NCI-H1436 treated with DMSO at 0.1 percent for 48 hours (cell line): Measurements from ENCODE around the gene PGGHG.
A peak's percentile ranks its signal among the peaks of the same experiment; 100 is the strongest.
"Not testable (repeated sequence)": the region's sequence is repeated elsewhere in the genome, so short reads cannot be mapped to it uniquely, and the experiment has no call there.

Source experiments
- DNase-seq: peaks from one replicate; lab custom pipeline; 2025; lab: John Stamatoyannopoulos, UW

The PGGHG gene

GRCh38 chr11:330307-330693 lies 41.4 kb downstream of the PGGHG start:
- DNase-seq = no peak

DNA sequence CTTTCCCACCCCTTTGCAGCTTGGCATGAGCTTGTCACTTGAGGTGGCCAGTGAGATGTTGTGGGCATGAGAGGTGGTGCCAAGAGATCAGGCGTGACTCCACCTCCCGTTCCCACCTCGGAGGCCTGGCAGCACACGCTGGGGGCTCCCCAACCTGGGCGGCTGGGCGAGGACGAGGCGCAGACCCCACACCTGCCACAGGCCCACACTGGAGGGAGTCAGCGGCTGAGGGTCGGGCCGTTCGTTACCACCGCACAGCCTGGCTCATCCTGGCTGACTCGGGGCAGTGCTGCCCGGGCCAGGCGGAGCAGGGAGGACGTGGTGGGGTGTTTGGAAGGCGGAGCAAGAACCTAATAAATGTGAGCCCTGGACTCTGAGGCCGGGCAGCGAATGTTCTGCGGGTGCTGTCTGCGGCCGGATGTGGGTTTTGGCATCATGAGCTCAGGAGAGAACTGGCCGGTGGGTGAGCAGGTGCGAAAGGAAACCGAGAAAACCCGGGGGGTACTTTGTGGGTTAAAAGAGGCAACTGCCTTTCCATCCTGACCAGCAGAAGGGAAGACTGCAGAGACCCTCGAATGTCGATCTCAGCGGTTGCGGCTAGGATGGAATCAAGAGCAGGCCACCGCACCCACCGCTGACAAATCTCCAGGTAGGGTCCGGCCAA lies 41.9 kb downstream of the PGGHG start:
- no peak for DNase-seq

DNA sequence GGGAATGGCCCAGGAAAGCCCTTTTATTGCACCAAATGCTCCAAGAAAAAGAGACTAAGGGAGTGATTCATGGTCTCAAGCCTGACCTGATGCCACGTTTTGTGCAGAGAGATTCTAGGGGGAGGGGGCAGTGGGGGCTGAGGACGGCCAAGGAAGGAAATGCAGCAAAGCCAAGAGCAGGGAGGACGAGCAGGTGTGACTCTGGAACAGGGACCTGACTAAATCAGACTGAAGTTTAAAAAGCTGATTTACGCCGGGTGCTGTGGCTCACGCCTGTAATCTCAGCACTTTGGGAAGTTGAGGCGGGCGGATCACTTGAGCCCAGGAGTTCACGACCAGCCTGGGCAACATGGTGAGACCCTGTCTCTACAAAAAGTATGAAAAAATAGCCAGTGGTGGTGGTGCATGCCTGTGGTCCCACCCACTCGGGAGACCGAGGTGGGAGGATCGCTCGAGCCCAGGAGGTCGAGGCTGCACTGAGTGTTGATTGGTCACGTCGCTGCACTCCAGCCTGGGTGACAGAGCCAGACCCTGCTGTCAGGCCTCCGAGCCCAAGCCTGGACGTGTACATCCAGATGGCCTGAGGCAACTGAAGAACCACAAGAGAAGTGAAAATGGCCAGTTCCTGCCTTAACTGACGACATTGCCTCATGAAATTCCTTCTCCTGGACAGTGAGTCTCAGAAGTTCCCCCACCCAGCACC lies 42.6 kb downstream of the PGGHG start:
- no peak for DNase-seq

GRCh38 chr11:332651-333480 lies 43.9 kb downstream of the PGGHG start:
- no peak for DNase-seq

DNA sequence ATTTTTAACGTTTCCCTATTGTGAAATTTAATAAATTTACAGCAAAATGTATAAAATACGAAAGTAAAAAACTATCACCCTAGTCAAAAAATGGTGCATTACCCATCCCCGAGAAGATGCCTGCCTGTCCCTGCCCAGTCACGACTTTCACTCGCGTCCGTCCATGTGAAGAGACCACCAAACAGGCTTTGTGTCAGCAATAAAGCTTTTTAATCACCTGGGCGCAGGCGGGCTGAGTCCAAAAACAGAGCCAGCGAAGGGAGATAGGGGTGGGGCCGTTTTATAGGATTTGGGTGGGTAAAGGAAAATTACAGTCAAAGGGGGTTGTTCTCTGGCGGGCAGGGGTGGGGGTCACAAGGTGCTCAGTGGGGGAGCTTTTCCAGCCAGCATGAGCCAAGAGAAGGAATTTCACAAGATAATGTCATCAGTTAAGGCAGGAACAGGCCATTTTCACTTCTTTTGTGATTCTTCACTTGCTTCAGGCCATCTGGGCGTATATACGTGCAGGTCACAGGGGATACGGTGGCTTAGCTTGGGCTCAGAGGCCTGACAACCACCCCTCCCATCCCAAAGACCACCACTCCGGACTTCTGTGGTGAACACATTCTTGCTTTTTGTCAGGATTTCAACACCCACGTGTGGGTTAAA lies 44.8 kb downstream of the PGGHG start:
- not testable (repeated sequence) for DNase-seq

- DNase-seq = peak; percentile 14
These were observed 45.5 kb downstream of the PGGHG start for GRCh38 chr11:334264-334994.

DNA sequence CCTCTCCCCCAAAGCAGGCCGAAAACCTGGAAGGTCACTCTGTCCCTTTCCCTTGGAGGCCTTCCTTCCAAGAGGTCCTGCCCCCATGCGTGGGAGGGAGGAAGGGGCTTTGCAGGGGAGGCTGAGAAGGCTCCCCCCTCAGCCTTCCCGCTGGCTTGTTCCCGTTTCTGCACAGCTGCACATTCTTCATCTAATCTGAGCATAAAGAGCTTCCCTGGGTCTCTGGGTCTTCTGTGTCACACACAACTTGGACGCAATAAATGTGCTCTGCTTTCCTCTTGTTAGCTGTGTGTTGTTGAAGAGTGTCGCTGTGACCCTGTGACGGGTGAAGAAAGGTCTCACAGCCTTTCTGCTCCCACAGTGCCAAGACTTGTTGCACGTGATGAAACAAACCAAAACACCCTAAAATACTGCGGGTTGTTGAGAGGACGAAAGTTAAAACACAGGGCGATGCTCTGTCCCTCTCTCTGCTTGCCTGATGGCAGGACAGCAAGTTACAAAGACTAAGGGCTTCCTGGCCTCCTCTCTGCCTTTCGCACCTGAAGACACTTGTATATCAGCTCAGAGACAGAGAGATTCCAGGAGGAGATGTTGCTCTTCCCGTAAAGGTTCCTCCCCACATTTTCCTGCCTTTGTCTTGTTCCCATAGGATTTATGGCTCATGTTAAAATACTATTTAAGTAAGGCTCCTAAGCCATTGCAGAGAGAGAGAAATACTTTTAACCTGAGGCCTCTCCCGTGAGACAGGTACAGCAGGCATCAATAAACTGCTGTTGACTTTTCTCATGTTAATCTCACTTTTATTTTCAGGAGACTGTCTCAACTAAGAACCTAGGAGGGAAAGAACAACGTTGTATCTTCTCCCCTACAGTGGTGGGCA lies 47.1 kb downstream of the PGGHG start:
- DNase-seq = no peak

DNA sequence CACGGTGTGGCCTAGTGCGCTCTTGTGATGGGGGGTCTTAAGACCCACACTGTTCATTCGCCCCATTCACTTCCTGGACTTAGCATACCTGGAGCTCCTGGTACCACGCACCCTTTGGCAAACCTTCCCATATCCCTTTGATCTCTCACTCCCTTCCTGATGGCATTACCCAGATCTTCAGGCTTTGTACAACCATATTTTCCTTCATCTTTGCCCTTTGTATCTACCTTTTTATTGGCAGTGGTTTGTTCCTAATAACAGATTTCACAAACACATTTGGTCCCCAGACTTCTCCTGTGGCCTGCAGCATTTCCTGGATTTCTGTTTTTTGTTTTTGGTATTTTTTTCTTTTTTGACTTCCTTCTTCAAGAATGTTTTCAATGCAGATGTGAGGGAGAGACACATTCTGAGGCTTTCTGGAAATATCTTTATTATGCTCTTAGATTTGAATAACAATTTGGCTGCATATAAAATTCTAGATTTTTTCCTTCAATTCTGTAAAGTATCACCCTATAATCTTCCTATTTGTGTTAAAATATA lies 47.8 kb downstream of the PGGHG start:
- DNase-seq = no peak

DNA sequence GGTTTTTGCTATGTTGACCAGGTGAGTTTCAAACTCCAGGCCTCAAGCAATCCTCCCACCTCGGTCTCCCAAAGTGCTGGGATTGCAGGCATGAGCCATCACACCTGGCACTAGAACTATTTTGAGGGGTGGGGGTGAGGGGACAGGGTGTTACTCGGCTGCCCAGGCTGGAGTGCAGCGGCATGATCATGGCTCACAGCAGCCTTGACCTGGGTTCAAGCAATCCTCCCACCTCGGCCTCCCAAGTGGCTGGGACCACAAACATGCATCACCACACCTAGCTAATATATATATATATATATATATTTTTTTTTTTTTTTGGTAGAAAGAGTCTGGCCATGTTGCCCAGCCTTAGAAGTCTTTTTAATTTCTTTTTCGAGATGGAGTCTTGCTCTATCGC lies 48.8 kb downstream of the PGGHG start:
- DNase-seq = no peak

DNA sequence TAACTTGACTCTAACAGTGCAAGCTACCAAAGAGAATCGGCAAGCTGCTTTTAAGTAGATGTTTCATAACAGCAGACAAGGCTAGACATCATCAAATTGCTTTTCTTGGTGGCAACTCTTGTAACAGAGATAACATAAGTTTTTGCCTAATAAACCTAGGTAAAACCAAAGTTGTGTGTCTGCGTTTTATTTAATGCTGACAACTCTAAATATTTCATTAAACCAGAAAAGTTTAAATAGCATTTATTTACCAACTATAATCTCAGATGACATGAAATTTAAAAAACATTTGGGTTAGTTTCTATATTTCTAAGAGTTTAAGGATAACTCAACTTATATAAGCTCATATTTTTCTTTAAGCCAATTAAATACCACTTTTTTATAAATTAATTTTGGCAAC lies 51.0 kb downstream of the PGGHG start:
- no peak for DNase-seq

DNA sequence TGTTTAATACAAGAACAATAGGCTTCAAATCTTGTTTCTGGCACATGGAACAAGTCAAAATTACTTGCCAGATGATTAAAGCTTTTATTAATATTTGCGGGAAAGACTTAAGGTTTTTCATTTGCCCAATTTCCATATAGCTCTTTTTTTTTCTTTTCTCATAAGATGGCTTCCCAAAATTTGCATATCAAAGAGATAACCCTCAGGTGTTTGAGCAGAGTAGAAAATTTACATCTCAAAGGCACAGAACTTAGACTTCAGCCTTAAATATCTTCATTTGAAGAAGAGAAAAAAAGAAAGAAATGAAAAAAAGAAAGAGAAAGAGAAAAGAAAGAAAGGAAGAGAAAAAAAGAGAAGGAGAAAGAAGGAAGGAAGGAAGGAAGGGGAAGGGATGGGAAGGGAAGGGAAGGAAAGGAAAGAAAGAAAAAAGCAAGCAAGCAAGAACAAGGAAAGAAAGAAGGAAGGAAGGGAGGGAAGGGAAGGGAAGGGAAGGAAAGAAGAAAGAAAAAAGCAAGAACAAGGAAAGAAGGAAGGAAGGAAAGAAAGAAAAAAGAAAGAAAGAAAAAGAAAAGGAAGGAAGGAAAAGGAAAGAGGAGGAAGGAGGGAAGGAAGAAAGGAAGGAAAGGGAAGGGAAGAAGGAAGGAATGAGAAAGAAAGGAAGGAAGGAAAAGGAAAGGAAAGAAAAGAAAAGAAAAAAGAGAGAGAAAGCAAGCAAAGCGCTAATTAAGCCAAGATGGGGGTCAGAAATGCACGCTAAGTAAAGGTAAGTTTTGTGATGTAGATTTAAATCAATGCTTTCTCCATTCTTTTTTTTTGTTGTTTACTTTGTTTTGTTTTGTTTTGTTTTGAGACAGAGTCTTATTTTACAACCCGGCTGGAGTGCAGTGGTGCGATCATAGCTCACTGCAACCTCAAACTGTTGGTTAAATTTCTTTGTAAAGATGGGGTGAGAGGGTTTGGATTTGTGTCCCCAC lies 51.9 kb downstream of the PGGHG start:
- DNase-seq = no peak

DNA sequence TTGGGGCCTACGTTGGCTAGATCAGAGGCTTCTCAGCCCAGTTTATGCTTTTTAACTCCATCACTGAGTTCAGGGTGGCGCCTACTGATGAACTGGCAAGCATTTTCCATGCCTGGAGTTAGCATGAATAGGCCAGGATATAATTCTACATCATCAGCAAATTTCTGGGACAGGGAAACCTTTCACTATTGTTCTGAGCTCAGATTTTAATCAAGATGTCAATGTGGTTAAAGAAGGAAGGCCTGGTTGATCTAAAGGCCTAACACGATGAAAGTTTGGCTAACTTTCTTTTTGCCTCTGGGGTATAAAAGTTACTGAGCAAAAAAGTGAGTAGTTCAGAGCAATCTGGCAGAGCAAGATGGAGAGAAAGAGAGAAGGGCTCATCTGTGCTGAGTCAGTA lies 53.4 kb downstream of the PGGHG start:
- DNase-seq = no peak

DNA sequence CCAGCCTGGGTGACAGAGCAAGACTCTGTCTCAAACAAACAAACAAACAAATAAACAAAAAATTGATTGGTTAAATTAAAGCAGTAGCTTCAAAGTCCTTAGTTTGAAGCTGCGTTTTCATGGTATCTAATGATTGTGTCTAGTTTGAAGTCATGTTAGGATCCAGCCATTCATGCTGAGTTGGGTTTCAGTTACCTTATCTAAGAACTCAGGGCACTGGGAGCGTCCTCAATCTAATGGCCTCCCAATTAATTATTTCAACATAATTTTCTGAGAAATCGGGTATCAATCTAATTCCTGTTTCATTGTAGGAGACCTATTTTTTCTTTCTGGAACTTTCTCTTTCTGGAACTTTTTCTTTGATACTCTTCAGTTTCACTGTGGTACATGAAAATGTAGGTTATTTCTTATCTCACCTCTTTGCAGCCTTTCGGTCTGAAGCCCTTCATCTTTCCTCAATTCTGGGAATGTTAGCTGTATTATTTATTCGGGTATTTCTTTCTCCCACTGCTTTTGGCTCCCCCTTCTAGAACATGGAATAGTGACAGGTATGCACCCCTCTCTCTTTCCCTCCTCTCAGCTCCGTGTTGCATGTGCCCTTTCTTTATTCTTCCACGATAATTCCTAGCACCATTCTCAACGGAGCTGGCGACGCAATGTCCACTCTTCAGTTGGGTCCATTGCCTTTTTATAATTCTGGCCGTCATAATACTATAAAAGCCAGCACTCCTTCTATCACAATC lies 56.1 kb downstream of the PGGHG start:
- no peak for DNase-seq
